Measurements from ENCODE around the gene NUP210. TPM values are rescaled to one million over a fixed set of nuclear protein-coding genes. Genes with fewer than 3 reads are reported as not detected.

NUP210 gene
- total and polyA plus RNA-seq, 2 of the 13 experiments (the other 11 are each of a cell fraction or from before 2014, with no cell fraction given) = 31.6 to 35.2 TPM

DNA sequence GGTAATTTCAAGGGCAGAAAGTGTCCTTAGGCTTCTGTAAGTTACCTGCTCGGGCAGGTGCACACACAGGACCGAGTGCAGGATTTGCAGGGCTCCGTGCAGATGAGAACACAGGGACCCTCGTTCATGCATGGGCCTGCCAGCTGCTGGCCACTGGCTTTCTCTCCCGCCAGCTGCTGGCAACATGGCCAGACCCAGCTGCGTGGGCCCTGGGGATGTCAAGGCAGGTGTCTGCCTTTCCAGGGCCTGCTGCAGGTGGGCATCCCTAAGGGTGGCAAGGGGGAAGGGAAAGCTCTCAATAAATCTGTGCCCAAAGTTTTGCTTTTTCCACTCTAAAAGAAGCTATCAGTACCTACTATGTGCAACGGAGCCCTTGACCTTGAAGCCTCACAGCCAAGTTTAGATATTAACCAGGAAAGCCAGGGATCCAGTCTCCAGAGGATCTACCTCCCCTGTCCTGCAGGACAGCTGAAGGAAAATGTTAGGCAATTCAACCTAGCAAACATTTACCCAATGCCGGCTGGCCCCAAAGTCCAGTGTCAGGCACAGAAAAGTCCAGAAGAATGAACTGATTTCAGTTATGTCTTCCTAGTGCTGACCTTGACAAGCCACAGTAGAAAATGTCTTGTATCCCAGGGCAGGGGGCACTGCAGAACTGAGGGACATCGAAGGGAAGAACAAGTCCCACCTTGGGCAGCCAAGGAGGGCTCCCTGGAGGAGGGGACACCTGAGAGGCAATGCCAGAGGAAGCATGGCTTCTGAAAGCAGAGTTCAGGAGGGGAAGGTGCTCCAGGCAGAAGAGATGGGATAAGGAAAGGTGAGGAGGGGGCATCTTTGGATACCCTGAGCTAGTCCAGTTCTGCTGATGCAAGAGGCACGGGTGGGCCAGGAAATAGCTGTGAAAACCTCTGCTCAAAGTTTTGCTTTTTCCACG, 26.4 kb downstream of the NUP210 start (continued):
- TF ChIP-seq RFXANK (CRISPR knock-in tag; IDR thresholded peaks at IDR 0.05) = no peak
- peak; percentile 96 for TF ChIP-seq ZNF121 (CRISPR knock-in tag; IDR thresholded peaks at IDR 0.05)

DNA sequence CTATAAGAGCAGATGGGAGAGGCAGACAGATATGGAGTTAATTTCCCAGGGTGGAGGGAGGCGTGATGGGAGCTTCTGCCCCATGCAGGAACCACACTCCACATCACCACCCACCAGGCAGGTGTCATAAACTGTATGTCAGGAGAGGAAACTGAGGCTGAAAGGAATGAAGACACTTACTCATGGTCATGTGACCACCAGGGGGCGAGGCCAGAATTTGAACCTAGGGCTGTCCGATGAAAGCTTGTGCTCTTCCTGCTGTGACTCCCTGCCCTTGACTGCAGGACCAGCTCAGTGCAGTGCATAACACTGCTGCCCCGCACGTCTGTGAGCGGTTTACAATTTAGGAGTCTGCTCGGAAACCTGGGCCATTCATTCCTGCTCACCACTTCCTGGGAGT, 28.8 kb downstream of the NUP210 start:
- WGBS (ENCODE audit: low lambda C conversion rate) = 86% methylated on average over 2 of the region's 7 CpGs
- Histone ChIP-seq H3K27ac (ENCODE audit: extremely low read length, insufficient read depth, low read length) (no peak overlapping the region), H3K9ac (ENCODE audit: insufficient read depth, low read depth, low read length) (no peak overlapping the region), H3K4me3 (replicated peaks in 1 of 3; ENCODE audit: insufficient read depth in 1 of 3, low read depth in 2 of 3, low read length in 3 of 3) (no peak overlapping the region), H3K27me3 (ENCODE audit: control insufficient read depth in 1 of 2, insufficient read depth in 2 of 2, low read length in 2 of 2) (no peaks in the 10 kb centered on the region), H3K9me3 (ENCODE audit: low read length) (no peaks in the 10 kb centered on the region), H3K4me2 (ENCODE audit: low read depth, low read length) (no peak overlapping the region), H3K79me2 (ENCODE audit: insufficient read depth, low read length) (no peaks in the 10 kb centered on the region), H3K4me1 (ENCODE audit: insufficient read depth, low read length) (peaks cover 46% of the 10 kb centered on the region), H2AFZ (ENCODE audit: low read length) (no peak overlapping the region), H4K20me1 (ENCODE audit: insufficient read depth, low read length) (no peaks in the 10 kb centered on the region), H3K36me3 (replicated peaks in 1 of 2; ENCODE audit: control insufficient read depth in 1 of 2, insufficient read depth in 2 of 2, low read length in 2 of 2) (peaks cover 41 to 90% of the 10 kb centered on the region in 2 experiments)
- ATAC-seq (no peak), FAIRE-seq (no peak), DNase-seq (ENCODE audit: low spot score) (no peak)
- BruUV-seq (replicated peaks) = no TSS peak
- in situ Hi-C loops (cut with HindIII; ENCODE audit: extremely low pct_ligation_motif_present, low pct_unique_long_range_greater_than_20kb) (loop anchor here (5.0 kb wide), 1 partner anchor 1489 kb away; no protein-coding TSS in a partner anchor), intact Hi-C loops (cut with micrococcal nuclease; ENCODE audit: unreplicated experiment) (loop anchor here (5.0 kb wide), 1 partner anchor 61 kb away; no protein-coding TSS in a partner anchor)
- POLR2A ChIA-PET = interaction anchor here (1.6 kb wide), 1 partner anchor 29 kb away, joined by 4 read pairs; the partner anchor contains the start of gene NUP210
- CTCF ChIA-PET (ENCODE audit: low intra/inter-chr PET ratio, low total read pairs) = no interaction called here
- TF ChIP-seq MED1 (CRISPR knock-in tag; IDR thresholded peaks at IDR 0.05) (no peak), ZNF34 (CRISPR knock-in tag; IDR thresholded peaks at IDR 0.05; ENCODE audit: borderline replicate concordance) (no peak), CCDC6 (CRISPR knock-in tag; IDR thresholded peaks at IDR 0.05) (no peak), ZNF589 (CRISPR knock-in tag; conservative IDR thresholded peaks at IDR 0.05) (no peak), ZNF446 (CRISPR knock-in tag; IDR thresholded peaks at IDR 0.05) (0 out of 2 replicates have a peak, but pooled peaks have one; percentile 21)
- TF ChIP-seq, protein P1, sequence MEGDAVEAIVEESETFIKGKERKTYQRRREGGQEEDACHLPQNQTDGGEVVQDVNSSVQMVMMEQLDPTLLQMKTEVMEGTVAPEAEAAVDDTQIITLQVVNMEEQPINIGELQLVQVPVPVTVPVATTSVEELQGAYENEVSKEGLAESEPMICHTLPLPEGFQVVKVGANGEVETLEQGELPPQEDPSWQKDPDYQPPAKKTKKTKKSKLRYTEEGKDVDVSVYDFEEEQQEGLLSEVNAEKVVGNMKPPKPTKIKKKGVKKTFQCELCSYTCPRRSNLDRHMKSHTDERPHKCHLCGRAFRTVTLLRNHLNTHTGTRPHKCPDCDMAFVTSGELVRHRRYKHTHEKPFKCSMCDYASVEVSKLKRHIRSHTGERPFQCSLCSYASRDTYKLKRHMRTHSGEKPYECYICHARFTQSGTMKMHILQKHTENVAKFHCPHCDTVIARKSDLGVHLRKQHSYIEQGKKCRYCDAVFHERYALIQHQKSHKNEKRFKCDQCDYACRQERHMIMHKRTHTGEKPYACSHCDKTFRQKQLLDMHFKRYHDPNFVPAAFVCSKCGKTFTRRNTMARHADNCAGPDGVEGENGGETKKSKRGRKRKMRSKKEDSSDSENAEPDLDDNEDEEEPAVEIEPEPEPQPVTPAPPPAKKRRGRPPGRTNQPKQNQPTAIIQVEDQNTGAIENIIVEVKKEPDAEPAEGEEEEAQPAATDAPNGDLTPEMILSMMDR (CRISPR knock-in tag; IDR thresholded peaks at IDR 0.05) = peak; percentile 30
- TF ChIP-seq, protein P2, sequence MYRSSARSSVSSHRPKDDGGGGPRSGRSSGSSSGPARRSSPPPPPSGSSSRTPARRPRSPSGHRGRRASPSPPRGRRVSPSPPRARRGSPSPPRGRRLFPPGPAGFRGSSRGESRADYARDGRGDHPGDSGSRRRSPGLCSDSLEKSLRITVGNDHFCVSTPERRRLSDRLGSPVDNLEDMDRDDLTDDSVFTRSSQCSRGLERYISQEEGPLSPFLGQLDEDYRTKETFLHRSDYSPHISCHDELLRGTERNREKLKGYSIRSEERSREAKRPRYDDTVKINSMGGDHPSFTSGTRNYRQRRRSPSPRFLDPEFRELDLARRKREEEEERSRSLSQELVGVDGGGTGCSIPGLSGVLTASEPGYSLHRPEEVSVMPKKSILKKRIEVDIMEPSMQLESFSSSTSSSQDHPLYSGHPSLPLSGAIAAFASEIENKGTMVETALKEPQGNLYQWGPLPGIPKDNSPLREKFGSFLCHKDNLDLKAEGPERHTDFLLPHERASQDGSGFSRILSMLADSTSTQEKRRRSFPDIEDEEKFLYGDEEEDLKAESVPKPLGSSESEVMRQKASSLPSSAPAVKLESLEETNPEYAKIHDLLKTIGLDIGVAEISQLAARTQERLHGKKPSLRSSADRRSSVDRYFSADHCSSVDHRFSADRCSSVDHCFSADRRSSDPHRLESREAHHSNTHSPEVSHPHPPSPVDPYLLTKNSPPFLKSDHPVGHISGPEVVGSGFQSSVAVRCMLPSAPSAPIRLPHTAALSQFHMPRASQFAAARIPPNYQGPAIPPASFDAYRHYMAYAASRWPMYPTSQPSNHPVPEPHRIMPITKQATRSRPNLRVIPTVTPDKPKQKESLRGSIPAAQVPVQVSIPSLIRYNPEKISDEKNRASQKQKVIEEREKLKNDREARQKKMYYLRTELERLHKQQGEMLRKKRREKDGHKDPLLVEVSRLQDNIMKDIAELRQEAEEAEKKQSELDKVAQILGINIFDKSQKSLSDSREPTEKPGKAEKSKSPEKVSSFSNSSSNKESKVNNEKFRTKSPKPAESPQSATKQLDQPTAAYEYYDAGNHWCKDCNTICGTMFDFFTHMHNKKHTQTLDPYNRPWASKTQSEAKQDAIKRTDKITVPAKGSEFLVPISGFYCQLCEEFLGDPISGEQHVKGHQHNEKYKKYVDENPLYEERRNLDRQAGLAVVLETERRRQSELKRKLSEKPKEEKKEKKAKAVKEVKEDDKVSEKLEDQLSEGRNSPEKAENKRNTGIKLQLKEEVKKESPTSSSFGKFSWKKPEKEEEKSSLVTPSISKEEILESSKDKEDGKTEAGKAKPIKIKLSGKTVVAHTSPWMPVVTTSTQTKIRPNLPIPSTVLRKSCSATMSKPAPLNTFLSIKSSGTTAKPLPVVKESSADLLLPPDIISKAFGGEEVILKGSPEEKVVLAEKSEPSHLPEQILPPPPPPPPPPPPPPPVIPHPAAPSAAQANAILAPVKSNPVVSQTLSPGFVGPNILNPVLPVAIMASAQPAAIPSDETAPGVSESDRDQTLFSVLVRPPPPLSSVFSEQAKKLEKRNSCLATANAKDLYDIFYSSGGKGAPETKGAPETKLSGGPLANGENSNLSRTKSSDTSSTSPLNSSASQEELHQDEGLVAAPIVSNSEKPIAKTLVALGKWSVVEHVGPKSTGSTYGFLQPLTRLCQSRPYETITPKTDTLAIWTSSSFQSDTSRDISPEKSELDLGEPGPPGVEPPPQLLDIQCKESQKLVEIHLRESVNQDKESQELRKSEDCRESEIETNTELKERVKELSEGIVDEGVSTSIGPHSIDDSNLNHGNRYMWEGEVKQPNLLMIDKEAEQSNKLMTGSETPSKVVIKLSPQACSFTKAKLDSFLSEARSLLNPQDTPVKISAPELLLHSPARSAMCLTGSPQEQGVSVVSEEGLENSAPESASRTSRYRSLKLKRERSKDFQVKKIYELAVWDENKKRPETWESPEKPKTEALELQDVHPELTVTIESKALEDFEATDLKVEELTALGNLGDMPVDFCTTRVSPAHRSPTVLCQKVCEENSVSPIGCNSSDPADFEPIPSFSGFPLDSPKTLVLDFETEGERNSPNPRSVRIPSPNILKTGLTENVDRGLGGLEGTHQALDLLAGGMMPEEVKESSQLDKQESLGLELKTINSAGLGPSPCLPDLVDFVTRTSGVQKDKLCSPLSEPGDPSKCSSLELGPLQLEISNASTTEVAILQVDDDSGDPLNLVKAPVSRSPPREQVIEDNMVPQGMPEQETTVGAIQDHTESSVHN (CRISPR knock-in tag; IDR thresholded peaks at IDR 0.05) = no peak
- TF ChIP-seq, protein P3, sequence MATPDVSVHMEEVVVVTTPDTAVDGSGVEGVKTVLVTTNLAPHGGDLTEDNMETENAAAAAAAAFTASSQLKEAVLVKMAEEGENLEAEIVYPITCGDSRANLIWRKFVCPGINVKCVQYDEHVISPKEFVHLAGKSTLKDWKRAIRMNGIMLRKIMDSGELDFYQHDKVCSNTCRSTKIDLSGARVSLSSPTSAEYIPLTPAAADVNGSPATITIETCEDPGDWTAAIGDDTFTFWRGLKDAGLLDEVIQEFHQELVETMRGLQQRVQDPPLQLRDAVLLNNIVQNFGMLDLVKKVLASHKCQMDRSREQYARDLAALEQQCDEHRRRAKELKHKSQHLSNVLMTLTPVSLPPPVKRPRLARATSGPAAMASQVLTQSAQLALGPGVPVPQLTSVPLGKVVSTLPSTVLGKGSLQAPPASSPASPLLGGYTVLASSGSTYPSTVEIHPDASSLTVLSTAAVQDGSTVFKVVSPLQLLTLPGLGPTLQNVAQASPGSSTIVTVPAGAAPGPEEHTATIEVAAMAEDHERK (CRISPR knock-in tag; IDR thresholded peaks at IDR 0.05; ENCODE audit: low read depth) = no peak

Measured in HepG2 (cell line).